Uterus (tissue), 2 donors: ENCODE results near the gene CARMIL3.

Experiments used
- CTCF ChIP-seq, 4 experiments: fragments of 200-600 bp in 2 of 4; fragments of 450-650 bp in 2 of 4; sonication (generic) in 2 of 4; IDR thresholded peaks; one replicate each; pipeline ENCODE4 v1.5.1; 2016 to 2019; ENCODE audit warnings: antibody characterized with exemption in 4 of 4, mild to moderate bottlenecking in 2 of 4, moderate library complexity in 1 of 4
- POLR2A ChIP-seq, 2 donors: fragments of 450-650 bp; IDR thresholded peaks; one replicate each; pipeline ENCODE4 v1.6.1; 2016; ENCODE audit warnings: antibody characterized with exemption in 2 of 2, mild to moderate bottlenecking in 1 of 2, moderate library complexity in 1 of 2

DNA sequence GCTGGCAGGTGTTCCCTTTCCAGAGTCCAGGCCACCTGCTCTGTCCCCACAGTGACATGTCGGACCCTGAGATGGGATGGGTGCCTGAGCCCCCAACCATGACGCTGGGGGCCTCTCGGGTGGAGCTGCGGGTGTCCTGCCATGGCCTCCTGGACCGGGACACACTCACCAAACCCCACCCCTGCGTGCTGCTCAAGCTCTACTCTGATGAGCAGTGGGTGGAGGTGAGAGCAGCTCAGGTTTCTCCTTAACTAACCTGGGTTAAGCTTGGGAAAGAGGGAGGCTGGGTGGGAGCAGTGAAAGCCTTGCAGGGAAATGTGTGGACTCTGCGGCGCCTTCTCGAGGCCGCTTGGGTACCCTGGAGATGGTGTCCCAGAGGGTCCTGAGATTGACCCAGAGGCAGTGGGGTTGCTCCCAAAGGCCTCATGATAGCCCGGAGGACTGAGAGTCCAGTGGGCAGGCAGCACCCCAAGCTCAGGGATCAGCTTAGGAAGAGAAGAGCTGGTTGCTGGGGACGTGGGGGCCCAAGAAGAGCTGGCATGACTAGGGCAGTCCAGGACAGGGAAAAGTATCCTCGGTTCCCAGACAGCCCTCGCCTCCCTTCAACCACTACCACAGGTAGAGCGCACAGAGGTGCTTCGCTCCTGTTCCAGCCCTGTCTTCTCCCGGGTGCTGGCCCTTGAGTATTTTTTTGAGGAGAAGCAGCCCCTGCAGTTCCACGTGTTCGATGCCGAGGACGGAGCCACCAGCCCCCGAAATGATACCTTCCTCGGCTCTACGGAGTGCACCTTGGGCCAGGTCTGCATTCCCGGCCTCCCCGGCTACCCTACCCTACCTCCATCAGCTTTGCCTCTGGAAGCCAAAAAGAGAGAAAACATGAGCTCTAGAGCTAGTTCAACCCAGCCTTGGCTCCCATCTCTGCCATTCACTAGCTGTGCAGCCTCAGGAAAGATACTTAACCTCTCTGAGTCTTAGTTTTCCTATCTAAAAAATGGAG, 21.4 kb downstream of the CARMIL3 start:
- TF ChIP-seq CTCF (IDR thresholded peaks at IDR 0.05) (no peak), POLR2A (IDR thresholded peaks at IDR 0.05) (no peak)
